GM18870 (cell line): ENCODE results near the gene CRTC1.

Source experiments
- ATAC-seq: cut with Tn5 transposase; IDR thresholded peaks from one replicate; pipeline ENCODE4 v1.9.1; 2021; ENCODE audit warnings: moderate library complexity; ENCODE audit not compliant: unreplicated experiment

The CRTC1 gene

GRCh38 chr19:18683109-18683957 lies at the start of gene CRTC1:
Gene CRTC1, plus strand, starts transcription at chr19:18683680. Its CDS starts 23 bp downstream, at chr19:18683703.
- ATAC-seq = no peak

GRCh38 chr19:18634612-18635297 lies 48.7 kb upstream of the CRTC1 start:
- no peak for ATAC-seq

- no peak for ATAC-seq
Observed at GRCh38 chr19:18635831-18636182, 47.7 kb upstream of the CRTC1 start.

DNA sequence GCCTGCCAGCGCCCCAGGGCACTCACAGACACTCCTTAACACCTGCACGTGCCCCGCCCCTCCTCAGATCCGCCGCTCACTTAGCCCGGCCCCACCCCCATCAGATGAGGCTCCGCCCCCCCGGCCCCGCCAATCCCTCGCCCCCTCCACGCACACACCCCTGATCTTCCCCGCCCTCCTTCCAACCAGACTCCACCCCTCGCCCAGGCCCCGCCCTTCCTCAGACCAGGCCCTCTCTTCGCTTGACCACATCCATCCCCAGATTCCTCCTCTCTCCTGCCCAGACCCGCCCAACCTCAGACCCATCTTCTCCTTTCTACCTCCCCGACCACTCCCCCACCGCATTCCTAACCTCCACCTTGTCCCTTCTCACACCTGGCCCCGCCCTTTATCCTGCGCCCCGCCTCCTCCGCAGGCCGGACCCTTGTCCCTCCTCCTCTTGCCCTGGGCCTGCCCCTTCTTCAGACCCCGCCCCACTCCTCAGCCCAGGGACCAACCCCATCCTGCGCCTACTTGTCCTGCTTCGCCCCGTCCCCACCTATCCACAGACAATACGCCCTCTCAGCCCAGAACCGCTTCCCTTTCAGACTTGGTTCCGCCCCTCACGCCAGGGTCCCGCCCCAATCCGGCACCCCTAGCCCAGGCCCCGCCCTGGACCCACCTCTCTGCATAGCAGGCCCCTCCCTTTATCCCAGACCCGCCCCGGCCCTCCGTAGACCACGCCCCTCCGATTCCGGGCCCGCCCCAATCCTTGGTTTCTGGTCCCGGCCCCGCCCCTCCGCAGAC lies 47.1 kb upstream of the CRTC1 start:
- ATAC-seq = peak; percentile 80

GRCh38 chr19:18636969-18637629 lies 46.4 kb upstream of the CRTC1 start, which contains the start of gene KLHL26:
Gene KLHL26, plus strand, starts transcription at chr19:18637028. Its CDS starts 27 bp downstream, at chr19:18637055.
- ATAC-seq = no peak

DNA sequence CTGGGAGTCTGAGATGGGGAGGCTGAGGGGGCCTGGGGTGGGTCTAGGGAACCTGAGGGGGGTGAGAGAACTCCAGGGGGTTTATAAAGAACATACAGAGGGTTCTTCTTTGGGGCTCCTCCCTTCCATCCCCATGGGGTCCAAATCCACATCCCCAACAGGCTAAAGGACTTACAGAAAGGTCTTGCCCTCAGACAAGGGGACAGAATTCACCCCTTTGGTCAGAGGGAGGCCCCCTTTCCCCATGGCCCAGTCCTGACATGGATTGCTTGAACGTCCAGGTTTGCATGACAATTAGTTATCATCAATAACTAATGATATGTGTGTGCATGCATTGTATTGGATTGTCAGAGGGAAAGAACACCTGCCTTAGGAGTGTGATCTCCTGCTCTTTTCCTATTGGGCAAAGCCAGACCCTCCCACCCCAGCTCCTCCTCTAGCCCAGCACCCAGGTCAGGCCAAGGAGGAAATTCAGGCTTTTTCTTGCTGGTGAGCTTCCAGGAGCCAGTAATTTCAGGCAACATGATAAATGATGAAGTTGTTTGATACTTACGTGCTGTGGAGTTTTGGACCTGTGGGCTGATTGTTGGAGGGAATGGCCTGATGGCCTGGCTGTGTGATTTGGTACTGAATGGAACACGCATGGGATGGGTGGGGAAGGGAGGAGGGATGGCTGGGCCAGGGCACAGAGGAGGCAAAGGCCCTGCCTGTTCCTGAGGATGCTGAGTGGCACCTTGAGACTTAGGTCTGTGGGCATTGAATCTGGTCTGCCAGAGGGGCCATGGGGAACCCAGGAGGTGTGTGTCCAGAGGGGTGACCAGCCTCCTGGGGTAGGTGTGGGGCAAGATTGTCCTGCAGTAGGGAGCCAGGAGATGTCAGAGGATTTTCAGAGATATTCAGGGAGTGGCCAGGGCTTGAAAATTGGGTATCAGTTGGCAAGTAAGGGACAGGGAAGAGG lies 45.5 kb upstream of the CRTC1 start:
- no peak for ATAC-seq

GRCh38 chr19:18639706-18640243 lies 43.7 kb upstream of the CRTC1 start:
- no peak for ATAC-seq

GRCh38 chr19:18644196-18645034 lies 39.1 kb upstream of the CRTC1 start:
- ATAC-seq = no peak

DNA sequence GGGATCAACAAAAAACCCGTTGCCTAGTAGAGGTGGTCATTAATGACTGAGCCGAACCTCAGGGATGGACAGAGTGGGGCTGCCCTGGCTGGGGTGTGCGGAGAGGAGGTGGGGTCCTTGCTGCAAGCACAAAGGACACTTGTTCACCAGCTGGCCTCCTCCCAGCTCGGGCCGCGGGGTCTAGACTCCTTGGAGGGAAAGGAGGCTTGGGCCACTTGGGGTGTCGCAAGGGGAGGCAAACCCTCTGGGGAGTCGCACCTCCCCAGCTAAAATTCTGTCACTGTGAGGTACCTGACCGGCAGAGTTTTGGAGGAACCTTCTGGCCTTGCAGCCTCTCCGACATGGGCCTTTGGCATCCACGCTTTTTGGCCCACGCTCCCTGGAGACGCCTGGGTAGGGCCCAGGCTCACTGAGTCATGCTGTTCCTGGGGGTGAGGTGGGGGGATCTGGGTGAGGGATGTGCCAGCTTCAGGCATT lies 38.4 kb upstream of the CRTC1 start:
- no peak for ATAC-seq

DNA sequence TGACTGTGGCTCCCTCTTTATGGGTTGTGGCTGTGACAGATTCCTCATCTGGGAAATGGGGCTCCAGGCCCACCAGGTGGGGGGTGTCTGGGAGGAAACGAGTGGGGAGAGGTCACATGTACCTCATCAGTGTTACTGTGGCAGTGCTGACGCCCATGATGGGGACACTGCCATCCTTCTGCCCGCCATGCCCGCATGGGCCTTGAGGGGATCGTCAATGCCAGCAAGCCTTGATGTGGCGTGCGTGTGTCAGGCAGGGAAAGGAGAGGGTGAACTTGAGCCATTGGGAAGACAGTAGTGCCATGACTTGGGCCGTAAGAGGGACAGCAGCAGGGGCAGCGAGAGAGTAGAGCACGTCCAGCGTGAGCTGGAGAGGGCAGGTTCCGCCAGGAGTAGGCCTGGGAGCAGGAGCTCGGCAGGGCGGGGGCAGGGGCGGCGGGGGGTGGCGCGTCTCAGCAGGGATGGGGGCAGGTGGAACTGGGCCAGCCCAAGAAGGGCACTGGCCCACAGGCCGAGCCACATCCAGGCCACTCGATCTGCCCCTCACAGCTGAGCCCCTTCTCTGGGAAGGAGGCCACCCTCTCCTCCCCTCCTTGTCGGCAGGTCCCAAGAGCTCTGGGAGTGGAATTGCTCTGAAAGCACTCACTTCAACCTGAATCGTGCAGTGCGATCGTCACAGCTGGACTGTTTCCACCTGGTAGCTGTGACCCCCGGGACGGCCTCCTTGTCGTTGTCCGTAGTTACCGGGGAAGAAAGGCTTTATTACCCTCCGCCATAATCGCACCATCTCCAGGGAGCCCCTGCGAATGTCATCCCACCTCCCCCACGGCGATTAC lies 36.7 kb upstream of the CRTC1 start:
- ATAC-seq = no peak

DNA sequence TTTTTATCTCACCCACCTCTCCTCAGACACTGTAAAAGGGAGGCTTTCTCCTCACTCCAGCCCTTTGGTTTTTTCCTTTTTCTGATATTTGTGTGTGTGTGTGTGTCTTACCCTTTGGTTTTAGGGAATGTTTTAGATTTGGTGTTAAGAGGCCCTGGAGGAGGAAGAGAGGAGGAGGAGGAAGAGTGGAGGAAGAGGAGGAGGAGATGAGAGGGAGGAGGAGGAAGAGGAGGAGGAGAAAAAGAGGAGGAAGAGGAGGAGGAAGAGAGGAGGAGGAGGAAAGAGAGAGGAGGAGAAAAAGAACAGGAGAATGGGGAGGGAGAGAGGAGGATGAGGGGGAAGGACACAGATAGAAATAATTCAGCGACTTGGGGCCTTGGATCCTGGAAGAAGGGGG lies 36.1 kb upstream of the CRTC1 start:
- no peak for ATAC-seq

DNA sequence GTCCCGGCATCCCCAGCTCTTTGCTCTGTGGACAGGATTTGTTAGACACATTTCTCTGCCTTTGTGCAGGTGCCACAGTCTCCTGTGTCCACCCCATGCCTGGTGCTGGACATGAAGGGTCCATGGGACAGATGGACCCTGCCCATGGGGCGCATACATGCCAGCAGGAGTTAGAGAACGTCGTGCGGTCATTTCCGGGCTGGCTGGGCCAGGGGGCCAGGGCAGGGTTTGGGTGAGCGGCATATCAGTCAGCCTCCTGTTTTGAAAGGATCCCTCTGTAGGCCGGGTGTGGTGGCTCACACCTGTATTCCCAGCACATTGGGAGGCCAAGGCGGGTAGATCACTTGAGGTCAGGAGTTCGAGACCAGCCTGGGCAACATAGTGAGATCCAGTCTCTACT lies 35.7 kb upstream of the CRTC1 start:
- no peak for ATAC-seq

- ATAC-seq = no peak
Observed at GRCh38 chr19:18648973-18649315, 34.5 kb upstream of the CRTC1 start.

DNA sequence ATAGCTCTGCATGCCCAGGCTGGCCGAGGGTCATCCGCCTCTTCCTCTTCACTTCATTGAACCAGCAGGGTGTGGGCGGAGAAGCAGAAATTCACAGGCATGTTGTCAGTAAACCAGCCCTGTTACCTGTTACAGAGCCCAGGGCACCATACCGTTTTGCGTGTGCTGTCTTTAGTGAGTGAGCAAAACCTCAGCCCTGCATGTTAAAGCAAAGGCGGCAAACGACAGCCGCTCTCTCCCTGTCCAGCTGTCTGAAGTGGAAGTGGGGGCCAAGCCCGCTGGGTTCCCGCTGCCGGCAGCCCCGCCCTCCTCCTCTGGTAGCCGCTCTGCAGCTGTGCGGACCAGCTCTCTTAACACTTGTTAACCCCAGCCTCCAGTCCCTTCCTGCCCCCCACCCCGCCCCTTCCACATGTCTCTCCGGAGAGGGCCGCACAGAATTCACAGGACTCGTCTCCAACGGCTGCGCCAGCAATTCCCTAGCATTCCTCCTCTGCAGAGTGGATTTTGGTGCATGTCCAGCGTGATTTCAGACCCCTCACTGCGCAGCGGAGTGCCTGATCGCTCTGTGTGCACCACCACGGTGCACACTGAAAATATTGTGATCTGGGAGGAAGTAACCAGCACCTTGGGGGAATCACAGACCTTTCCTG lies 34.0 kb upstream of the CRTC1 start:
- ATAC-seq = no peak

DNA sequence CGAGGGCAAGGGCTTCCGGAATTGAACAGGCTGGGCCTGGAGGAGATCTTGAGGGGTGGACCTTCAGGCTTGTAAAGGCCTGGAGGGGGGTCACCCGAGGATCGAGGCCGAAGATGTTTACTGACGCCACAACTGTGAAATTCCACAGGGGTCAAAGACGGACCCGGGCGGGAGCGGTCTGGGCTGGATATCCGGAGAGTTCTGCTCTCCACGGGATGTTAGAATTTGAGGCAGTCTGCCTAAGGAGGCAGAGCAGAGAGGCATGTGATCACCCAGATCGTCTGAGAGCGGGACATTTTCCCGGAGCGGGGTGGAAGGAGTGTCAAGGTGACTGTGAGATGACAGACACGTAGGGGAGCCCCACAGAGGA lies 33.5 kb upstream of the CRTC1 start:
- ATAC-seq = no peak

DNA sequence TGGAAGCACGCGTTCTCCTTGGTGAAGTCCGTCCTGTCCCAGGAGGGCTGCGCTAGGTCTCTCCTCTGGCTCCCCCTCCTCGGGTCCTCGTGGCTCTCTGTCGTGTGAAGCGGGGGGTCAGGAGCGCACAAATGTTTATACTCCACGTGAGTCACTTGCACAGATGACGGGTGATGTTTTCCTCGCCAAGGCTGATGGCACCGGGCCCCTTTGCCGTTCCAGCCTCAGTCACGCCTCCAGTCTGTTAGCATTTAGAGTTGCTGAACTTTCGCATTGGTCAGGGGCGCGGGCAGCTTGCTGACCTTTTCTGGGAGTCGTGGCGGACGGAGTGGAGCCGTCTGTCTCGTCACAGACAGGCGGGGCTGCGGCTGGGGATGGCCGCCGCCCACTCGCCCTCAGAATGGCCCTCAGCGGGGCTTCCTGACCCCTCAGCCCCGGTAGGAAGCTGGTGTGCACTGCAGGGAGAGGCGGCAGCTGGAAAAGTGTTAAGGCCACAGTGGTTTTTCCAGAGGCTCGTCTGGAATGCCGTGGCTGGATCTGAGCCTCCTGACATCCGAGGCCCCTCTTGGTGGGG lies 32.9 kb upstream of the CRTC1 start:
- no peak for ATAC-seq

- no peak for ATAC-seq
Observed at GRCh38 chr19:18651300-18651699, 32.2 kb upstream of the CRTC1 start.
